ENCODE results near the gene LRMDA. TPM values are rescaled to one million over a fixed set of nuclear protein-coding genes. Genes with fewer than 3 reads are reported as not detected.

The LRMDA gene
- total and polyA plus RNA-seq, 7 donors: 1.0 to 5.7 (median 2.5) TPM

- ATAC-seq (no peak), DNase-seq (no peak)
- Histone ChIP-seq H3K27ac (no peak overlapping the region), H3K4me1 (peaks cover 23% of the 10 kb centered on the region), H3K4me3 (no peak overlapping the region), H3K36me3 (ENCODE audit: insufficient read depth in 1 of 2, low read depth in 1 of 2) (no peaks in the 10 kb centered on the region), H3K27me3 (ENCODE audit: insufficient read depth in 3 of 3, low read length in 2 of 3) (no peaks in the 10 kb centered on the region), H3K9me3 (peaks cover 2% of the 10 kb centered on the region)
- TF ChIP-seq, protein P1, sequence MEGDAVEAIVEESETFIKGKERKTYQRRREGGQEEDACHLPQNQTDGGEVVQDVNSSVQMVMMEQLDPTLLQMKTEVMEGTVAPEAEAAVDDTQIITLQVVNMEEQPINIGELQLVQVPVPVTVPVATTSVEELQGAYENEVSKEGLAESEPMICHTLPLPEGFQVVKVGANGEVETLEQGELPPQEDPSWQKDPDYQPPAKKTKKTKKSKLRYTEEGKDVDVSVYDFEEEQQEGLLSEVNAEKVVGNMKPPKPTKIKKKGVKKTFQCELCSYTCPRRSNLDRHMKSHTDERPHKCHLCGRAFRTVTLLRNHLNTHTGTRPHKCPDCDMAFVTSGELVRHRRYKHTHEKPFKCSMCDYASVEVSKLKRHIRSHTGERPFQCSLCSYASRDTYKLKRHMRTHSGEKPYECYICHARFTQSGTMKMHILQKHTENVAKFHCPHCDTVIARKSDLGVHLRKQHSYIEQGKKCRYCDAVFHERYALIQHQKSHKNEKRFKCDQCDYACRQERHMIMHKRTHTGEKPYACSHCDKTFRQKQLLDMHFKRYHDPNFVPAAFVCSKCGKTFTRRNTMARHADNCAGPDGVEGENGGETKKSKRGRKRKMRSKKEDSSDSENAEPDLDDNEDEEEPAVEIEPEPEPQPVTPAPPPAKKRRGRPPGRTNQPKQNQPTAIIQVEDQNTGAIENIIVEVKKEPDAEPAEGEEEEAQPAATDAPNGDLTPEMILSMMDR (IDR thresholded peaks at IDR 0.05): no peak
- intact Hi-C loops (cut with DNase I): no loop called here
Measured at GRCh38 chr10:76072384-76072783, 641.0 kb downstream of the LRMDA start.

GRCh38 chr10:76073524-76073923 is 642.1 kb downstream of the LRMDA start:
- H3K27ac ChIP-seq: peak overlapping the region; percentile 17
- H3K4me3 ChIP-seq: no peak overlapping the region
- DNase-seq (no peak), ATAC-seq (peak; percentile 84 to 94 (median 92))
- TF ChIP-seq, protein P1 (IDR thresholded peaks at IDR 0.05): no peak
- H3K4me1 ChIP-seq: peaks cover 23% of the 10 kb centered on the region
- H3K27me3 ChIP-seq (ENCODE audit: insufficient read depth in 3 of 3, low read length in 2 of 3): no peaks in the 10 kb centered on the region
- no peaks in the 10 kb centered on the region for H3K9me3 ChIP-seq
- H3K36me3 ChIP-seq (ENCODE audit: insufficient read depth in 1 of 2, low read depth in 1 of 2): no peaks in the 10 kb centered on the region
- WGBS, 3 donors: 38 to 76% (median 48%) methylated on average over 2 of the region's 2 CpGs
- intact Hi-C loops (cut with DNase I): no loop called here

DNA sequence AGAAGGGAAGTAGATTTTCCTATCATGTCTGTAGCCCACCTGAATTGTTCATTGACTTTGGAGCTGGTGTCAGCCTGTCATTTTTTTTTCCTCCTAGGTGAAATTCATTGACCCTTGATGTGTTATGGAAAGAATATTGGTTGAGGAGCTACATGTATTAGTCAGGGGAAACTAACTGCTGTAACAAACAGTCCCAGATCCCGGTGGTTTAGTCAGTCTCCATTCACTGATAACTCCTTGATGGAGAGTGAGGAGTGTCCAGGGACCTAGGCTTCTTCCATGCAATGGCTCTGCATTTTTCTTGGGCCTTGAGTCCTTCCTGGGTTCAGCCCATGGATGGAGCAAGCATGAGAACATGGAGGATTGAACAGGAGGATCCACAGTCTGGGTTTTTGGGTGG is 643.2 kb downstream of the LRMDA start:
- H3K27ac ChIP-seq: no peak overlapping the region
- H3K27me3 ChIP-seq (ENCODE audit: insufficient read depth in 3 of 3, low read length in 2 of 3): no peaks in the 10 kb centered on the region
- DNase-seq: no peak
- intact Hi-C loops (cut with DNase I): no loop called here
- TF ChIP-seq, protein P1 (IDR thresholded peaks at IDR 0.05): no peak
- no peak for ATAC-seq
- no peaks in the 10 kb centered on the region for H3K9me3 ChIP-seq
- H3K4me1 ChIP-seq: peaks cover 23% of the 10 kb centered on the region
- H3K36me3 ChIP-seq (ENCODE audit: insufficient read depth in 1 of 2, low read depth in 1 of 2): no peaks in the 10 kb centered on the region
- H3K4me3 ChIP-seq: no peak overlapping the region
- WGBS, 3 donors: 92 to 100% (median 96%) methylated on average over 1 of the region's 1 CpG

- no peak for ATAC-seq
- TF ChIP-seq, protein P1 (IDR thresholded peaks at IDR 0.05): no peak
- Histone ChIP-seq H3K4me3 (no peak overlapping the region), H3K9me3 (no peaks in the 10 kb centered on the region), H3K36me3 (ENCODE audit: insufficient read depth in 1 of 2, low read depth in 1 of 2) (no peaks in the 10 kb centered on the region), H3K4me1 (peaks cover 4% of the 10 kb centered on the region), H3K27ac (no peak overlapping the region), H3K27me3 (ENCODE audit: insufficient read depth in 3 of 3, low read length in 2 of 3) (peaks cover 0 to 2% (median 0%) of the 10 kb centered on the region in 3 donors)
- no peak for DNase-seq
- intact Hi-C loops (cut with DNase I): no loop called here
Measured at GRCh38 chr10:76080451-76080850, 649.0 kb downstream of the LRMDA start.

GRCh38 chr10:76080991-76081390 is 649.6 kb downstream of the LRMDA start:
- TF ChIP-seq, protein P1 (IDR thresholded peaks at IDR 0.05): no peak
- peaks cover 9% of the 10 kb centered on the region for H3K4me1 ChIP-seq
- no peaks in the 10 kb centered on the region for H3K36me3 ChIP-seq (ENCODE audit: insufficient read depth in 1 of 2, low read depth in 1 of 2)
- peaks cover 0 to 2% (median 0%) of the 10 kb centered on the region in 3 donors for H3K27me3 ChIP-seq (ENCODE audit: insufficient read depth in 3 of 3, low read length in 2 of 3)
- H3K4me3 ChIP-seq: no peak overlapping the region
- intact Hi-C loops (cut with DNase I): no loop called here
- ATAC-seq (no peak), DNase-seq (no peak)
- H3K9me3 ChIP-seq: no peaks in the 10 kb centered on the region
- WGBS, 3 donors: 94 to 97% (median 95%) methylated on average over 3 of the region's 3 CpGs
- H3K27ac ChIP-seq: no peak overlapping the region
